Stimulated activated CD8-positive, alpha-beta memory T cell treated with anti-CD3 and anti-CD28 coated beads, Interleukin-4, amount 100 ng/mL, for 24 hours (primary cell): Measurements from ENCODE around the gene BTBD1.
"Not testable (repeated sequence)": the region's sequence is repeated elsewhere in the genome, so short reads cannot be mapped to it uniquely, and the experiment has no call there.

Experiments used
- DNase-seq: peaks from one replicate; pipeline ENCODE4 v3.0.0-alpha.2; 2020; ENCODE audit warnings: low read depth

Gene BTBD1

DNA sequence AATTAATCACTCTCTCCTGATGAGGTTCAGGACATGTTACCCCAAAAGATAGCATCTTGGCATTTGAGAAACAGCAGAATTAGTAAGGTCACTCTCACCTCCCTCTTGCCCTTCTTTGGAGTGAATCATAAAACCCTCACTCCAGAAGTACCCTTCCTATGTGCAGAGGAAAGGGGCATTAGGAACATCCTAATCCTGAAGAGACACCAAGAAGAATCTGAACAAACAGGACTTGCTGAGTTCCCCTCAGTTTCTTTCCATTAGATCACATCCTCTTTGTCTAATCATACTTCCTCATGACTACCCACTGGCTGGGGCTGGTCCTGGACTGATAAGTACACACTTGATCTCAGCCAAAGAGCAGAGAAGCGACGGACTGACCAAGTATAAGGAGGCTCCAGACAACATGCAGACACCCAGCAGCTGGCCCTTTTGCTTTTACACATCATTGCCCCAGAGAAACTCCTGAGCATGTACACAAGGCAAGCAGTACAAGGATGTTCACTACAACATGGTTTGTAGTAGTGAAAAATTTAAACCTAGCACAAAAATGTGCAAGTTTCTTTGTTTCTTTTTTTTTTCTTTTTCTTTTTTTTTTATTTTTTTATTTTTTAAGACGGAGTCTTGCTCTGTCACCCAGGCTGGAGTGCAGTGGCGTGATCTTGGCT lies 25.4 kb upstream of the BTBD1 start:
- DNase-seq, result no peak

DNA sequence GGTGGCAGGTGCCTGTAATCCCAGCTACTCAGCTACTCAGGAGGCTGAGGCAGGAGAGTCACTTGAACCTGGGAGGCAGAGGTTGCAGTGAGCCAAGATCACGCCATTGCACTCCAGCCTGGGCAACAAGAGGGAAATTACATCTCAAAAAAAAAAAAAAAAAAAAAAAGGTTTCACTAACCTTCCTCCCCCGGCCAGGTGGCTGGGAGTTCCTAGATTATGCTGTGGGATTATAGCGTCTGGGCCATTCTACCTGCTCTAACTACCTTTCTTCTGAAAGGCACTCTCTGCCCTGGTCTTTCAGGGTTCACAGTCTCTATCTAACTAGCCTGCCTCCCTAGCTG lies 24.9 kb upstream of the BTBD1 start:
- DNase-seq, result not testable (repeated sequence)

GRCh38 chr15:83090465-83090864 lies 23.4 kb upstream of the BTBD1 start:
- no peak for DNase-seq

- no peak for DNase-seq
Measured at GRCh38 chr15:83088876-83089275, 21.8 kb upstream of the BTBD1 start.

- DNase-seq, result no peak
Measured at GRCh38 chr15:83087576-83087975, 20.5 kb upstream of the BTBD1 start.

DNA sequence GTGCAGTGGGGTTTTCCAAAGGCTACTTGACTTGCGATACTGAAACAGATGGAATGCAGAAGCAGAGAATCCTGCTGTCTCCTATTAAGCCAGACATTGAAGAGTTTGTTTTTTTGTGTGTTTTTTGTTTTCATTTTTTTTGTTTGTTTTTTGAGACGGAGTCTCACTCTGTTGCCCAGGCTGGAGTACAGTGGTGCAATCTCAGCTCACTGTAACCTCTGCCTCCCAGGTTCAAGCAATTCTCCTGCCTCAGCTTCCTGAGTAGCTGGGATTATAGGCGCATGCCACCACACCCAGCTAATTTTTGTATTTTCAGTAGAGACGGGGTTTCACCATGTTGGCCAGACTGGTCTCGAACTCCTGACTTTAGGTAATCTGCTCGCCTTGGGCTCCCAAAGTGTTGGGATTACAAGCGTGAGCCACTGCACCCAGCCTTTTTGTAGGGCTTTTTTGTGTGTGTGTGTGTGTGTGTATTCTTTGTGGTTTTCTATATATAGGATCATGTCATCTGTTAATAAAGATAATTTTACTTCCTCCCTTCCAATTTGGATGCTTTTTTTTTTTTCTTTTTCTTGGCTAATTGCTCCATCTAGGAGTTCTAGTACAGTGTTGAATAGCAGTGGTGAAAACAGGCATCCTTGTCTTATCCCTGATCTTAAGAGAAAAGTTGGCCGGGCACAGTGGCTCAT lies 19.0 kb upstream of the BTBD1 start:
- DNase-seq, result not testable (repeated sequence)

- DNase-seq, result not testable (repeated sequence)
Measured at GRCh38 chr15:83085461-83085860, 18.4 kb upstream of the BTBD1 start.

GRCh38 chr15:83082730-83083386 lies 15.8 kb upstream of the BTBD1 start:
- no peak for DNase-seq

DNA sequence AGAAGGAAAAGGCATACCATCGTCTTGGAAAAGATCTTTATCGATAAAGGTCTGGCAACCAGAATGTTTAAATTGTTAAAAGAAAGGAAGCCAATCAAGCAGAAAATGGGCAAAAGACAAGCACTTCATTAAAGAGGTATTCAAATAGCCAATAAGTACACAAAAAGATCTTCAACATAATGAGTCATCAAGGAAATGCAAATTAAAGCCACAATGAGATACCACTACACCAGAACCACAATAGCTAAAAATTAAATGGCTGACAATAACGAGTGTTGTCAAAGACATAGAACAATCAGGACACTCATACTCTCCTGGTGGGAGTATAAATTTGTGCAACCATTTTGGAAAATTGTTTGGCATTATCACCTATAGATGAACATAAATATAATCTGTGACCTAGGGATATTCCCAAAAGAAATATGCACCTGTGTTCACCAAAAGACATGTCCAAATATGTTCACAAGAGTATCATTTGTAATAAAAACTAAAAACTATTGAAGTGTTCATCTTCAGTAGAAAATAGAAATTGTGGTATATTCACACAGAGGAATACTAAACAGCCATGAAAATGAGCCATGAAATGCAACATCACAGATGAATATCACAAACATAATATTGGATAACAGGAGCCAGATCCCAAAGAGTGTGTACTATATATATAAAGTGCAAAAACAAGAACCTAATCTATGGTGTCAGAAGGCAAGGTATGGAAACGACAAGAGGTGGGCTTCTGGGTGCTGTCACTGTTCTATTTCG lies 14.4 kb upstream of the BTBD1 start:
- DNase-seq, result no peak

- DNase-seq, result no peak
Measured at GRCh38 chr15:83078712-83079111, 11.7 kb upstream of the BTBD1 start.

DNA sequence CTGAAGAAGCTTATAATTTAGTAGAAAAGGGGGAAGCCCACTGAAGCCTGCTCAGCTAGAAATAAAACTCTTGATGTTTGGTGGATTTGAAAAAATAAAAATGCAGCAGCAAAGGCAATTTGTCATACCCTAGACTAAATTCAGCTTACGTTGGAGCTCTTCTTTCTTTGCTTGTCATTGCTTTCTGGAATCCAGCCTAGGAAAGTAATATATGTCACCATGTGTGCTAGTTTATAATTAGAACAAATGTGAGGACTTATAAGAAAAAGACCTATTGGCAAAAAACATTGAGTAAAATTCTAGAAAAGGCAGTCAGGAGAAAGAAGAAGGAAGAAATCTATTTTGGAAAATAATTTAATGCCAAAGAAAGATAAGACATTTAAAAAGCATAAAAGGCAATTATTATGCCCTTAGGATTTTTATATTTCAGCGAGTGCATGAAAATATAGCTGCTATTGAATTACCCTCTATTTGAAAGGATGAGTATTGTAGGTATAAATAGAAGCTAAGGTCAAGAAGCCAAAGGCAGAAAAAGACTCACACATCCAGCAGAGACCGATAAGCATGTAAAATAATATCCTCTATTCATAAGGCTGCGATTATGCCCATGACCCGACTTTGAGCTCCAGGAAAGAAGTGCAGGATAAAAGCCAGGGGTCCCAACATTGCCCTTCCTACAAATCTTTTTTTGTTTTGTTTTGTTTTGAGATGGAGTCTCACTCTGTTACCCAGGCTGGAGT lies 10.6 kb upstream of the BTBD1 start:
- DNase-seq, result no peak

GRCh38 chr15:83069211-83069642 lies 2.2 kb upstream of the BTBD1 start:
- not testable (repeated sequence) for DNase-seq

DNA sequence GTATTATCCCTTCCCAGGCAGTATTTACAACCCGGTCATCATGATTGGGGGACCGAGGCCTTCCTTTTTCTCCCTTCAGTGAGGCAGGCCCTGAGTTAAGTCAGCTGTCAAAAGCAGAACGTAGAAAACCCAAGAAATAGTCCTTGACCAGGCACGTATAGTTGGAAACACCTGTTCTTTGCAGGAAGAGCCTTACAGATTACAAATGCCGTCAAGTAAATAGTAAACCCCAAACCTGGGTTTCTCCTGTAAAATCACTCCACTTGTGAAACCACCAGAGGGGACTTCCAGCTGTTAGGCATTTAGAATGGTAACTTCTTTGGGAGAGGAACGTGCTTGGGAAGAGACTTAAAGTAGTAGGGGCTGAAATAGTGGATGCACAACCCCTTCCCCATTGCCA lies 1.0 kb upstream of the BTBD1 start:
- no peak for DNase-seq

DNA sequence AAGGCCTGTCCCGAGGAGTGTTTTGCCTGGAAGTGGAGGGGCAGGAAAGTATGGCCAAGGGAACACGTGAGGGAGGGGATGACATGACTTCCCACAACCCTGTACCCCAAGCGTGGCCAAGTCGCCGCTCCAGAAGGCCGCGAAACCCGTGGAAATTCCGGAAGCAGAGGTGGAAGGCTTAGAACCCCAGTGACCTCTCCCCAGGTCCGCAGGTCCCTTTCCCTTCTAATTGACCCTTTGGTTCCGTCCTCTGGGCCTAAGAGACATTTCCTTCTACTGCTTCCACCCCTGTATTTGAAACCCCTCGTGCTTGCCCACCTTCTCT lies 548 bp upstream of the BTBD1 start:
- no peak for DNase-seq

DNA sequence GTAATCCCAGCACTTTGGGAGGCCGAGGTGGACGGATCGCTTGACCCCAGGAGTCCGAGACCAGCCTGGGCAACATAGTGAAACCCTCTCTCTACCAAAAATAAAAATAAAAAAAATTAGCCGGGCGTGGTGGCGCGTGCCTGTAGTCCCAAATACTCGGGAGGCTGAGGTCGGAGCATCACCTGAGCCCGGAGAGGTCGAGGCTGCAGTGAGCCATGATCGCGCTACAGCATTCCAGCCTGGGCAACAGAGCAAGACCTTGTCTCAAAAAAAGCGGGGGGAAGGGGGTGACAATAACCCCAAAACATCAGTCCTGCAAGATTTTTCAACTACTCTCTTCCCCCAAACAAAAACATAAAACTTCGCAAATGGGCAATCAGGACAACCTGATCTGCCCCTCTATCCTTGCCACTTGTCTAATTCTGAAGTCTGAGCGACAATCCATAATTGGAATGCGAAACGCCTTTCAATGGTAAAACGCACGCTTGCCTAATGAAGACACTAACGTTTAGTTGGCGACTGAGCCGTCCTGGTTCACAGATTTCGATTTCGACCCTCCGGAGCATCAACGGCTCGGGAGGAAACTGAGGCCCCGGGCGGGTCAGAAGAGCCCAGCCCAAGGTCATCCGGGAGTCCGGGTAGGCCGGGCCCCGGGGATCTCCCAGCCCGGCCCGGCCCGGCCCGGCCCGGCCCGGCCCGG lies 868 bp downstream of the BTBD1 start:
- DNase-seq, result no peak

GRCh38 chr15:83065431-83065830 lies 1.6 kb downstream of the BTBD1 start:
- no peak for DNase-seq

DNA sequence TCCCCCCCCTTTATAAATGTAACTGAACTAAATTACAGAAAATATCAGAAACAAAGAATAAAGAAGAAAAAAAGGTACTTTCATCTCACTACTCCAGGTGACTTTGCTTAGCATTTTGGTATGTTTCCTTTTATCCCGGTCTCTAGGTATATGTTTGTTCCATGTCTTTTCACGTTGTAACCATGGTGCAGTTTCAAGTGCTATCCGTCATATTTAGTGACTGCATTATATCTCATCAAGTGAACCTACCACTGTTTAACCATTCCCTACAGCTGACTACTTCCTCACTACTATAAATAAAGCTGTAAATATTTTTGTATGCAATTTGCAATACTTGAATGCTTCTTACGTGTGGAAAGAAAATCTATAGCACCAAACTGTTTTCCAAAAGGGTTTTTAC lies 2.2 kb downstream of the BTBD1 start:
- no peak for DNase-seq

- no peak for DNase-seq
Measured at GRCh38 chr15:83063551-83063950, 3.5 kb downstream of the BTBD1 start.

GRCh38 chr15:83062768-83063180 lies 4.3 kb downstream of the BTBD1 start:
- no peak for DNase-seq

DNA sequence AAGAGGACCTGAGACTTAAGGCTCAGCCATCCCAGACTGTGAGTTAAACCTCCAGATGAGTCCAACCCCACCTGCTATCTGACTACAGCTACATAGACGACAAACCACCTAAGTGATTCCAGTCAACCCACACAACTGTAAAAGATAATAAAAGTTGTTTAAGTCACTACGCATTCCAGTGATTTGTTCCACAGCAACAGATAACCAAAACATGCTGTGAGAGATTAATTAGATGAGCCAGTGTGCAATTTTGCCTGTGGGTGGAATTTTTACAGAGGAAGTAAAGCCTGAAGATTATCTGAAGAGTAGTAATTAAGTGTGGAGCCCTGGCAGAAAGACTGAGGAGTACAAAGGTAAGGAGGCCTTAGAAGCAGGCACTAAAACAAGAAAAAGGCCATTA lies 5.4 kb downstream of the BTBD1 start:
- no peak for DNase-seq

GRCh38 chr15:83057696-83058376 lies 9.2 kb downstream of the BTBD1 start:
- DNase-seq, result no peak
